ENCODE measurements around the gene LRTM2. TPM values are rescaled to one million over a fixed set of nuclear protein-coding genes. Genes with fewer than 3 reads are reported as not detected.
A peak's percentile ranks its signal among the peaks of the same experiment; 100 is the strongest.

The LRTM2 gene
- total and polyA plus RNA-seq, 7 experiments from 2014 or later: 0.12 TPM; not detected in 6

GRCh38 chr12:1797011-1797901, 23.1 kb upstream of the LRTM2 start:
- ATAC-seq: peak; percentile 16
- H3K27me3 ChIP-seq (ENCODE audit: control insufficient read depth in 2 of 2, insufficient read depth in 2 of 2, low read length in 2 of 2): no peaks in the 10 kb centered on the region
- H3K36me3 ChIP-seq (ENCODE audit: control insufficient read depth in 2 of 3, insufficient read depth in 3 of 3, low read length in 3 of 3): no peaks in the 10 kb centered on the region
- H3K4me3 Mint-ChIP-seq: peak overlapping the region; percentile 75 to 95 (median 87)
- H3K27me3 Mint-ChIP-seq: no peaks in the 10 kb centered on the region
- no peaks in the 10 kb centered on the region for H3K9me3 Mint-ChIP-seq
- H3K27ac ChIP-seq (ENCODE audit: low read depth, low read length): peak overlapping the region; percentile 80
- H3K4me1 ChIP-seq (ENCODE audit: control insufficient read depth in 2 of 2, insufficient read depth in 2 of 2, low read length in 2 of 2): peaks cover 0 to 5% of the 10 kb centered on the region in 2 donors
- peak; percentile 29 to 69 (median 38) for DNase-seq
- H3K4me3 ChIP-seq (ENCODE audit: low read length): peak overlapping the region; percentile 74
- POLR2A ChIA-PET: interaction anchor here (0.6 to 4.1 kb wide), 5 partner anchors 106 to 1687 kb away, joined by 3 to 53 read pairs (median 3); no protein-coding TSS in a partner anchor
- intact Hi-C loops (cut with micrococcal nuclease): loop anchor here (2.0 to 5.0 kb wide), 5 partner anchors 255 to 1408 kb away; partner anchors contain the start of genes CACNA1C (in 1 of the 2) and KDM5A (in 1 of the 2)
- peak overlapping the region; percentile 31 to 91 (median 80) for H3K27ac Mint-ChIP-seq
- no peaks in the 10 kb centered on the region for H3K9me3 ChIP-seq (ENCODE audit: control insufficient read depth in 2 of 3, low read length in 3 of 3)
- CTCF ChIA-PET: interaction anchor here (1.0 to 10.6 kb wide), 3 partner anchors 143 to 487 kb away, joined by 3 to 152 read pairs (median 3); no protein-coding TSS in a partner anchor
- H3K4me1 Mint-ChIP-seq: peaks cover 0 to 11% (median 7%) of the 10 kb centered on the region in 7 donors
- H3K36me3 Mint-ChIP-seq: no peaks in the 10 kb centered on the region

GRCh38 chr12:1797991-1798640, 22.2 kb upstream of the LRTM2 start:
- peak overlapping the region; percentile 80 for H3K27ac ChIP-seq (ENCODE audit: low read depth, low read length)
- H3K36me3 ChIP-seq (ENCODE audit: control insufficient read depth in 2 of 3, insufficient read depth in 3 of 3, low read length in 3 of 3): no peaks in the 10 kb centered on the region
- intact Hi-C loops (cut with micrococcal nuclease): loop anchor here (2.0 to 5.0 kb wide), 5 partner anchors 254 to 1409 kb away; partner anchors contain the start of genes CACNA1C (in 1 of the 2) and KDM5A (in 1 of the 2)
- no peaks in the 10 kb centered on the region for H3K27me3 ChIP-seq (ENCODE audit: control insufficient read depth in 2 of 2, insufficient read depth in 2 of 2, low read length in 2 of 2)
- Mint-ChIP-seq H3K9me3 (no peaks in the 10 kb centered on the region), H3K27me3 (no peaks in the 10 kb centered on the region), H3K4me3 (peak overlapping the region in 3 of 10 donors; percentile 16 to 85 (median 41)), H3K27ac (peak overlapping the region in 8 of 9 donors; percentile 18 to 91 (median 38)), H3K4me1 (peaks cover 0 to 11% (median 7%) of the 10 kb centered on the region in 7 donors), H3K36me3 (no peaks in the 10 kb centered on the region)
- H3K9me3 ChIP-seq (ENCODE audit: control insufficient read depth in 2 of 3, low read length in 3 of 3): no peaks in the 10 kb centered on the region
- POLR2A ChIA-PET: interaction anchor here (0.6 to 4.1 kb wide), 2 partner anchors 107 to 141 kb away, joined by 3 to 53 read pairs; no protein-coding TSS in a partner anchor
- peaks cover 0 to 5% of the 10 kb centered on the region in 2 donors for H3K4me1 ChIP-seq (ENCODE audit: control insufficient read depth in 2 of 2, insufficient read depth in 2 of 2, low read length in 2 of 2)
- CTCF ChIA-PET: interaction anchor here (10.6 kb wide), 1 partner anchor 143 kb away, joined by 152 read pairs; no protein-coding TSS in a partner anchor
- DNase-seq (no peak), ATAC-seq (no peak)
- H3K4me3 ChIP-seq (ENCODE audit: low read length): no peak overlapping the region

- intact Hi-C loops (cut with micrococcal nuclease): loop anchor here in 1 of 2 donors (5.0 kb wide), 2 partner anchors 254 to 784 kb away; partner anchors contain the start of gene CACNA1C
- Mint-ChIP-seq H3K27me3 (no peaks in the 10 kb centered on the region), H3K27ac (peak overlapping the region in 7 of 9 donors; percentile 18 to 85 (median 45)), H3K9me3 (no peaks in the 10 kb centered on the region), H3K4me3 (no peak overlapping the region), H3K36me3 (no peaks in the 10 kb centered on the region), H3K4me1 (peaks cover 0 to 11% (median 7%) of the 10 kb centered on the region in 7 donors)
- no peaks in the 10 kb centered on the region for H3K36me3 ChIP-seq (ENCODE audit: control insufficient read depth in 2 of 3, insufficient read depth in 3 of 3, low read length in 3 of 3)
- ATAC-seq: no peak
- H3K9me3 ChIP-seq (ENCODE audit: control insufficient read depth in 2 of 3, low read length in 3 of 3): no peaks in the 10 kb centered on the region
- ChIA-PET CTCF (interaction anchor here (10.6 kb wide), 1 partner anchor 142 kb away, joined by 152 read pairs; no protein-coding TSS in a partner anchor), POLR2A (interaction anchor here (1.4 kb wide), 1 partner anchor 141 kb away, joined by 3 read pairs; no protein-coding TSS in a partner anchor)
- peaks cover 0 to 5% of the 10 kb centered on the region in 2 donors for H3K4me1 ChIP-seq (ENCODE audit: control insufficient read depth in 2 of 2, insufficient read depth in 2 of 2, low read length in 2 of 2)
- DNase-seq: no peak
- H3K27me3 ChIP-seq (ENCODE audit: control insufficient read depth in 2 of 2, insufficient read depth in 2 of 2, low read length in 2 of 2): no peaks in the 10 kb centered on the region
- no peak overlapping the region for H3K27ac ChIP-seq (ENCODE audit: low read depth, low read length)
- no peak overlapping the region for H3K4me3 ChIP-seq (ENCODE audit: low read length)
These were observed 21.7 kb upstream of the LRTM2 start for GRCh38 chr12:1798641-1799020.

- peaks cover 0 to under 1% (median 0%) of the 10 kb centered on the region in 11 donors for H3K9me3 Mint-ChIP-seq
- DNase-seq (no peak), ATAC-seq (no peak)
- H3K4me1 ChIP-seq (ENCODE audit: control insufficient read depth in 2 of 2, insufficient read depth in 2 of 2, low read length in 2 of 2): peaks cover 0 to 5% of the 10 kb centered on the region in 2 donors
- H3K27ac ChIP-seq (ENCODE audit: low read depth, low read length): no peak overlapping the region
- H3K4me3 Mint-ChIP-seq: no peak overlapping the region
- no peaks in the 10 kb centered on the region for H3K9me3 ChIP-seq (ENCODE audit: control insufficient read depth in 2 of 3, low read length in 3 of 3)
- H3K27me3 Mint-ChIP-seq: no peaks in the 10 kb centered on the region
- intact Hi-C loops (cut with micrococcal nuclease): loop anchor here in 1 of 2 donors (5.0 kb wide), 2 partner anchors 253 to 783 kb away; partner anchors contain the start of gene CACNA1C
- peaks cover 0 to 12% (median 8%) of the 10 kb centered on the region in 7 donors for H3K4me1 Mint-ChIP-seq
- H3K36me3 ChIP-seq (ENCODE audit: control insufficient read depth in 2 of 3, insufficient read depth in 3 of 3, low read length in 3 of 3): no peaks in the 10 kb centered on the region
- peak overlapping the region in 8 of 9 donors; percentile 42 to 86 (median 50) for H3K27ac Mint-ChIP-seq
- no peaks in the 10 kb centered on the region for H3K36me3 Mint-ChIP-seq
- ChIA-PET POLR2A (interaction anchor here (1.4 kb wide), 1 partner anchor 141 kb away, joined by 3 read pairs; no protein-coding TSS in a partner anchor), CTCF (interaction anchor here (1.1 to 10.6 kb wide), 3 partner anchors 8 to 141 kb away, joined by 4 to 152 read pairs (median 5); no protein-coding TSS in a partner anchor)
- H3K27me3 ChIP-seq (ENCODE audit: control insufficient read depth in 2 of 2, insufficient read depth in 2 of 2, low read length in 2 of 2): no peaks in the 10 kb centered on the region
- H3K4me3 ChIP-seq (ENCODE audit: low read length): no peak overlapping the region
These were observed 21.1 kb upstream of the LRTM2 start for GRCh38 chr12:1799051-1799881.

- Mint-ChIP-seq H3K36me3 (no peaks in the 10 kb centered on the region), H3K27ac (peak overlapping the region in 5 of 9 donors; percentile 30 to 86 (median 62))
These were observed 20.4 kb upstream of the LRTM2 start for GRCh38 chr12:1799882-1800400.

More at GRCh38 chr12:1799882-1800400, 20.4 kb upstream of the LRTM2 start:
- Histone ChIP-seq H3K9me3 (ENCODE audit: control insufficient read depth in 2 of 3, low read length in 3 of 3) (no peaks in the 10 kb centered on the region), H3K36me3 (ENCODE audit: control insufficient read depth in 2 of 3, insufficient read depth in 3 of 3, low read length in 3 of 3) (no peaks in the 10 kb centered on the region), H3K27ac (ENCODE audit: low read depth, low read length) (no peak overlapping the region), H3K4me3 (ENCODE audit: low read length) (no peak overlapping the region), H3K4me1 (ENCODE audit: control insufficient read depth in 2 of 2, insufficient read depth in 2 of 2, low read length in 2 of 2) (peaks cover 6 to 10% of the 10 kb centered on the region in 2 donors), H3K27me3 (ENCODE audit: control insufficient read depth in 2 of 2, insufficient read depth in 2 of 2, low read length in 2 of 2) (no peaks in the 10 kb centered on the region)
- Mint-ChIP-seq H3K27me3 (no peaks in the 10 kb centered on the region), H3K4me3 (peak overlapping the region in 1 of 10 donors; percentile 21), H3K9me3 (peaks cover 0 to 5% (median 0%) of the 10 kb centered on the region in 11 donors), H3K4me1 (peaks cover 5 to 17% (median 12%) of the 10 kb centered on the region in 7 donors)
- ATAC-seq (no peak), DNase-seq (no peak)
- intact Hi-C loops (cut with micrococcal nuclease): loop anchor here in 1 of 2 donors (5.0 kb wide), 2 partner anchors 252 to 782 kb away; partner anchors contain the start of gene CACNA1C
- ChIA-PET CTCF (interaction anchor here (1.1 to 10.6 kb wide), 3 partner anchors 9 to 141 kb away, joined by 4 to 152 read pairs (median 5); no protein-coding TSS in a partner anchor), POLR2A (interaction anchor here (1.4 kb wide), 1 partner anchor 140 kb away, joined by 3 read pairs; no protein-coding TSS in a partner anchor)
